Endothelial cell of umbilical vein (primary cell): ENCODE results near the gene SLC66A2. TPM values are rescaled to one million over a fixed set of nuclear protein-coding genes. Genes with fewer than 3 reads are reported as not detected.

Source experiments
- BruUV-seq: library from RNA; stranded (reverse); fragments of 400-500 nt; replicated peaks from 2 replicates; lab custom pipeline; 2021; lab: Mats Ljungman, UMichigan
- CTCF ChIA-PET: fragments of 300-600, 350-600 bp; sonication (Branson Sonifier 250); formaldehyde crosslinking; loops from one replicate; lab custom pipeline; 2021; ENCODE audit warnings: antibody characterized with exemption, inconsistent platforms; lab: Charles Lee
- POLR2A ChIA-PET: fragments of 300-600, 350-600 bp; sonication (Branson Sonifier 250); formaldehyde crosslinking; loops from one replicate; lab custom pipeline; 2021; ENCODE audit warnings: antibody characterized with exemption, inconsistent platforms; lab: Charles Lee
- DNase-seq: peaks from one replicate; pipeline ENCODE4 v3.0.0-alpha.2; 2011; ENCODE audit warnings: low read depth, low spot score
- FAIRE-seq: peaks from 2 replicates; lab custom pipeline; 2011; peaks lifted over from hg19 to GRCh38; lab: Jason Lieb, UNC
- H2AFZ ChIP-seq: 2 replicates; pipeline ENCODE4 v1.6.0; 2012; ENCODE audit warnings: low read depth, low read length, control low read depth, inconsistent platforms
- H3K27ac ChIP-seq: 2 replicates; pipeline ENCODE4 v1.5.1; 2011; ENCODE audit warnings: low read depth, mild to moderate bottlenecking, control low read depth, low read length, moderate library complexity; ENCODE audit not compliant: insufficient read depth
- H3K27me3 ChIP-seq, 2 experiments: 2 replicates each; pipeline versions ENCODE4 v1.6.0 to v1.6.1; 2011; ENCODE audit warnings: low read length in 2 of 2, mixed read lengths in 1 of 2; ENCODE audit not compliant: control insufficient read depth in 2 of 2, insufficient read depth in 2 of 2
- H3K36me3 ChIP-seq, 2 experiments: 2 replicates in 1 of 2; 3 replicates in 1 of 2; pipeline ENCODE4 v1.5.1; 2011; ENCODE audit warnings: low read length in 2 of 2, mild to moderate bottlenecking in 1 of 2, moderate library complexity in 1 of 2; ENCODE audit not compliant: control insufficient read depth in 2 of 2, insufficient read depth in 2 of 2; ENCODE audit errors: extremely low read depth in 1 of 2
- H3K4me1 ChIP-seq: 3 replicates; pipeline ENCODE4 v1.5.1; 2011; ENCODE audit warnings: mild to moderate bottlenecking, low read length; ENCODE audit not compliant: control insufficient read depth, insufficient read depth; ENCODE audit errors: extremely low read depth
- H3K4me2 ChIP-seq: 2 replicates; pipeline ENCODE4 v1.6.1; 2011; ENCODE audit warnings: low read length, control low read depth, mixed read lengths; ENCODE audit not compliant: insufficient read depth
- H3K4me3 ChIP-seq, 3 experiments: fragments of 200-600 bp in 1 of 3; sonication (generic), shearing (Covaris generic) in 1 of 3; replicated peaks in 1 of 3; 2 replicates each; pipeline ENCODE4 v1.5.1; 2011 to 2016; ENCODE audit warnings: control low read depth in 3 of 3, low read length in 3 of 3, mild to moderate bottlenecking in 2 of 3, inconsistent platforms in 1 of 3, low read depth in 1 of 3, moderate library complexity in 1 of 3; ENCODE audit not compliant: insufficient read depth in 1 of 3
- H3K79me2 ChIP-seq: 2 replicates; pipeline ENCODE4 v1.6.0; 2012; ENCODE audit warnings: low read length, inconsistent platforms; ENCODE audit not compliant: control insufficient read depth, insufficient read depth
- H3K9ac ChIP-seq: replicated peaks from 2 replicates; pipeline ENCODE3; 2011; ENCODE audit warnings: low read length, control low read depth; ENCODE audit not compliant: insufficient read depth; ENCODE audit errors: extremely low read depth
- H3K9me1 ChIP-seq: replicated peaks from 3 replicates; pipeline ENCODE4 v1.6.0; 2011; ENCODE audit warnings: mild to moderate bottlenecking, low read length; ENCODE audit not compliant: control insufficient read depth, insufficient read depth; ENCODE audit errors: extremely low read depth
- H3K9me3 ChIP-seq: replicated peaks from 2 replicates; pipeline ENCODE4 v1.5.1; 2012; ENCODE audit warnings: low read length, inconsistent platforms; ENCODE audit not compliant: control insufficient read depth, insufficient read depth
- H4K20me1 ChIP-seq: replicated peaks from 2 replicates; pipeline ENCODE3; 2011; ENCODE audit warnings: mild to moderate bottlenecking, low read length; ENCODE audit not compliant: control insufficient read depth, insufficient read depth; ENCODE audit errors: extremely low read depth
- JUN ChIP-seq: IDR thresholded peaks from 2 replicates; pipeline ENCODE4 v1.6.1; 2011; ENCODE audit warnings: borderline replicate concordance, low read depth; ENCODE audit not compliant: insufficient read length, insufficient read depth
- MYC ChIP-seq: IDR thresholded peaks from one replicate; pipeline ENCODE4 v1.6.1; 2011; ENCODE audit warnings: mild to moderate bottlenecking, low read depth, low read length
- POLR2A ChIP-seq: IDR thresholded peaks from 2 replicates; pipeline ENCODE4 v1.6.1; 2012; ENCODE audit warnings: low read depth, mild to moderate bottlenecking, control low read depth, low read length
- dilution Hi-C: fragments of 300-500 bp; cut with MboI; formaldehyde crosslinking; loops from one replicate; pipeline ENCODE4 v1.15.0; 2019; ENCODE audit warnings: low sequenced_read_pairs; ENCODE audit not compliant: extremely low pct_ligation_motif_present
- intact Hi-C: fragments of 100-400 bp; cut with micrococcal nuclease; formaldehyde crosslinking; loops from one replicate; pipeline ENCODE4 v1.10.0; 2022
- polyA plus RNA-seq, 4 experiments: library from polyadenylated mRNA; depleted of rRNA in 3 of 4; stranded (reverse) in 3 of 4; unstranded in 1 of 4; fragments of >200 nt; gene quantifications; 2 replicates each; pipeline versions ENCODE4 v1.2.1 to v1.2.3, GENCODE V29; 2011 to 2012; ENCODE audit warnings: missing spikeins in 1 of 4
- total RNA-seq: library from RNA; stranded (reverse); gene quantifications from 2 replicates; pipeline ENCODE4 v1.2.3, GENCODE V29; 2021

The SLC66A2 gene
- total and polyA plus RNA-seq, 2 donors (not counting 3 experiments of a cell fraction or from before 2014, with no cell fraction given) = 32.5 to 37.1 TPM

DNA sequence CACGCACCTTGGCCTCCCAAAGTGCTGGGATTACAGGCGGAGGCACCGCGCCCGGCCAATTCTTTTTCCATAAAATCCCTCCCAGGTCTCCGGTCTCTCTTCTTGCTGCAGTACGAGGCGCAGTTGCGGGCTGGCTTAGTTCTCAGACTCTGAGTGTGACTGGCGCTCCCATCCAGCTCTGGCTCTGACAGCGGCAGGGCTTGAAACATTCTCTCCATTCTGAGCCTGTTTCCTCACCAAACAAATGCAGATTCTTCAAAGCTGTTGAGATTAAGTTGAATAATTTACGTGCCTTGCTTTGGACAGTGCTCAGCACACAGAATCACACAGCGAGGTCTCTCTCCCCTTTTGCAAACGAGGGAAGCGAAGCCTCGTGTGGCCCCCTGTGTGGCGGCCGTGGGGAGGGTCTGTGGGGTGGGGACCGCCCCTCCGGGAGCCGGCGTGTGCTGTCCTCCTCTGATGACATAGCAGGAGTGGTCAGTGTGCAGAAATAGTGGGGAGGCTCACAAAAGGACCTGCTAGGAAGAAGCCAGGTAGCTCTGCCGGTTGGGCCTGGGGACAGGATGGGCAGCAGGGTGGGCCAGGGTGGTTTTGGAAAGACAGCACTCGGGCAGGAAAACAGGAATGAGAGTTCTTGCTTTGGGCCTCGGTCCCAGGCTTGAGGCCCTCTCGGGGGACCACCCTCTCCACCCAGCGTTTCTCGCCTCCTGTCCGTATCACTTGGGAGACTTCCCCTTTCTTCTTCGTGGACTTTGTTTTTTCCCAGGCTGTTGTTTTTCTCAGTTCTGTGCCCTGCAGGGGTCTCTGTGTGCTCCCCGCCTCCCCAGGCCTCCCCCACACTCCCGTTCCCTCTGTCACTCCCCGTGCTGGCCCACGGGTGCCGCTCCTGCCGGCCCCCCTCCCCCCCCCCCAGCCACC, 78.7 kb downstream of the SLC66A2 start:
- POLR2A ChIA-PET = no interaction called here
- DNase-seq = no peak
- no peak overlapping the region for H3K4me2 ChIP-seq
- no peak for TF ChIP-seq MYC
- H4K20me1 ChIP-seq = no peaks in the 10 kb centered on the region
- no peak overlapping the region for H2AFZ ChIP-seq
- no peak overlapping the region for H3K4me3 ChIP-seq
- no peaks in the 10 kb centered on the region for H3K9me3 ChIP-seq
- H3K27ac ChIP-seq = no peak overlapping the region
- H3K79me2 ChIP-seq = no peaks in the 10 kb centered on the region
- CTCF ChIA-PET = no interaction called here
- dilution Hi-C loops = no loop called here
- no TSS peak for BruUV-seq
- no peaks in the 10 kb centered on the region for H3K27me3 ChIP-seq
- no peak overlapping the region for H3K9ac ChIP-seq
- FAIRE-seq = no peak
- intact Hi-C loops = no loop called here
- H3K4me1 ChIP-seq = no peaks in the 10 kb centered on the region
- no peaks in the 10 kb centered on the region for H3K9me1 ChIP-seq
- no peaks in the 10 kb centered on the region for H3K36me3 ChIP-seq

GRCh38 chr18:79871481-79872091, 79.9 kb downstream of the SLC66A2 start:
- Histone ChIP-seq H3K36me3 (no peaks in the 10 kb centered on the region), H4K20me1 (no peaks in the 10 kb centered on the region), H3K4me1 (no peaks in the 10 kb centered on the region), H3K4me2 (no peak overlapping the region), H2AFZ (no peak overlapping the region), H3K9me3 (no peaks in the 10 kb centered on the region), H3K9ac (no peak overlapping the region), H3K27me3 (no peaks in the 10 kb centered on the region), H3K9me1 (no peaks in the 10 kb centered on the region), H3K27ac (no peak overlapping the region), H3K79me2 (no peaks in the 10 kb centered on the region), H3K4me3 (no peak overlapping the region)
- BruUV-seq = no TSS peak
- dilution Hi-C loops (no loop called here), intact Hi-C loops (no loop called here)
- FAIRE-seq = no peak
- CTCF ChIA-PET = no interaction called here
- POLR2A ChIA-PET = no interaction called here
- no peak for TF ChIP-seq POLR2A
- no peak for TF ChIP-seq JUN
- no peak for TF ChIP-seq MYC
- no peak for DNase-seq
